Measurements from ENCODE around the gene GAP43.
A peak's percentile ranks its signal among the peaks of the same experiment; 100 is the strongest.

Gene GAP43

GRCh38 chr3:115627180-115628074, 4.1 kb downstream of the GAP43 start:
- DNase-seq = no peak

GRCh38 chr3:115628075-115628412, 4.7 kb downstream of the GAP43 start:
- no peak for DNase-seq

DNA sequence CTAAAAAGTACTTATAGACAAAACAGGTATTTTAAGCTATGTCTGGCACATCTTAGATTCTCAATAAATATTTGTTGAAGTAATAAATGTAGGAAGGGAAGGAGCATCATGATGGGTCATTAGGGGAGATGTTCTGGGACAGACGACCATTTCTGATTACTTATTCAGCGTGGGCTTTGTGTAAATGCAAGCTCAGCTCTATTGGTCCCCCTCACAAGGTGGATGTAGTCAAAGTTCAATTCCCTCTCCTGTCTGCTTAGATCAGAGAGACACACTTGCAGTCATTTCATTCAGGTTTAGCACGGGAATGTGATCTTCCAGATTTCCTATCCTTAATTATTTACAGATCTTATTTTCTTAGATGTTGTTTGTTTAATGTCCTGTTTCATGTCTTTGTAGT, 7.5 kb downstream of the GAP43 start:
- no peak for DNase-seq

GRCh38 chr3:115632026-115632425, 8.7 kb downstream of the GAP43 start:
- DNase-seq = no peak

- DNase-seq = no peak
Measured at GRCh38 chr3:115633467-115633866, 10.2 kb downstream of the GAP43 start.

DNA sequence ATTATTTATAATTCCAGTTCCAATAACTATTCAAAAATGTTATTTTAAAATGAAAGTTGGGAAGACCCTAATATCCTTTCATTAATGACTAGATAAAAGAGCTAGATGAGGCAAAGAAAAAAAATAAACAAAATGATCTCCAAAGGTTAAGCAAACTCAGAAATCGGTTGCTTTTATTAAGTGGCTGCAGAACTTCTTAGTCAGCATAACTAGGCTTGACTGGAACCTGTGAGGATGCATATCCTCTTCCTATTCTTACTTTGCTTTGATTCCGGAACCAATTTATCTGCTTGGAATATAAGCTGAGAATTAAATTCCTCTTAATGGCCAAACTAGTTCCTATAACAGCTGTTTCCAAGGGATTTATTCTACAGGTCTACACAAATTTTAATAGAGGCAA, 10.7 kb downstream of the GAP43 start:
- no peak for DNase-seq

DNA sequence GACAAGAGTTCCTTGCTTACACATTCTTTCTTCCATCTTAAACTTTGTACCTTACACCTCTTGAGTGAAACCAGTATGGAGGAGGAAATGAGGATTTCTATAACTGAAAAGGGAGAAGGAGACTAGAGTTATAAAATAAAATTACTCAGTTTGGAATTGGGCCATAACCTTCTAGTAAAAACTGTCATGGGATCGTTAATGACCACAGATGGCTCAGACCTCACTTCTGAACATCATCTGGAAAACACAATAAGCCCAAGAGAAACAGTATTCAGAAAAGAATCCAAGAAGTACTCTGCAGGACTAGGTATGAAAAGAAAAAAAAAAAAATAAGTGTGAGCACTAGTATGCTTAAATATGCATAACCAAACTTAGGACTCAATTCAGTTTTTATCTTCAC, 12.1 kb downstream of the GAP43 start:
- no peak for DNase-seq

GRCh38 chr3:115638241-115638640, 14.9 kb downstream of the GAP43 start:
- DNase-seq = no peak

DNA sequence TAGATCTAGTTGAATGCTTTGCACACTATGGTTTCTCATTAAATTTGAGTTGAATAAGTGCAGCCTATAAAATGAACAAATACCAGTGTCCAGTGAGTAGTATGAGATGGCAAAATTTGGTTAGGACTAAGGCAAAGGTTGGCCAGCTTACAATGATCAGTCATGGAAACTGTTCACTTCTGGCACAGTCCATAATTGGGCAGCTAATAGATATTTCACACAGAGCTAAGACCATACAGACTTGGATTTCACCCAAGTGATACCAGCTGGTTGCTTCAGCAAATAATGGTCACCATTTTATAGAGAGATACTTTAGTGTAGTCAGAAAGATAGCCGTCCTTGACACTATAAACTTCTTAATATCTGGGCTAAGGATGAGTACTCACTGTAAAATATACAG, 15.7 kb downstream of the GAP43 start:
- DNase-seq = no peak

GRCh38 chr3:115644391-115644790, 21.1 kb downstream of the GAP43 start:
- no peak for DNase-seq

DNA sequence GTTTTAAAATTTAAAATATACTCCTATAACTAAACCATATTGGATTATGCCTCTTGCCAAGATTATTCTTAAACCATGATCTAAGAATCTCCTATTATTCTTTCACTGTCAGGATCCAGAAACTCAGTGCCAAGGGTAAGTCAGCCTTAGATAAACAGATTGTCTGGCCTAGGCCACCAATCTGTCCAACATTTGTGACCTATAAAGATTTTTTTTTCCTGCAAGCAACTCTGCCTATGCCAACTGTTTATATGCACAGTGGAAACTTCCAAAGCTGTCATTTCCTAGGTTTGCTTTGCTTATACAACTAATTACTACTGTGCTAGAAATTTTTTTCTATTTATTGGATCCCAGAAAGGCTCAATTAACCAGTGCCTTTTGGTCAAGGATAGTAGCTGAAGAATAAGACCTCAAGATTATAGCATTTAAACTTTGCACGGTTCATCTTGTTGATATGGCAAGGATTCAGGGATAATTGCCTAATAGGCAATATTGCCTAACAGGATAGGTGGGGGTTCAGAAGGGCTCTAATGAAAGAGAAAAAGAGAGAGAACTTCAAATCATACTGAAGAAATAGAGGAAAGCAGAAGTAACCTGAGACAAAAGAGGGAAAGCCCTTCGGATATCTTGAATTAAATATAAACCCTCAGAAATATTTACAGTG, 22.8 kb downstream of the GAP43 start:
- DNase-seq = no peak

- no peak for DNase-seq
Measured at GRCh38 chr3:115648559-115648958, 25.2 kb downstream of the GAP43 start.

GRCh38 chr3:115651087-115651486, 27.8 kb downstream of the GAP43 start:
- no peak for DNase-seq

DNA sequence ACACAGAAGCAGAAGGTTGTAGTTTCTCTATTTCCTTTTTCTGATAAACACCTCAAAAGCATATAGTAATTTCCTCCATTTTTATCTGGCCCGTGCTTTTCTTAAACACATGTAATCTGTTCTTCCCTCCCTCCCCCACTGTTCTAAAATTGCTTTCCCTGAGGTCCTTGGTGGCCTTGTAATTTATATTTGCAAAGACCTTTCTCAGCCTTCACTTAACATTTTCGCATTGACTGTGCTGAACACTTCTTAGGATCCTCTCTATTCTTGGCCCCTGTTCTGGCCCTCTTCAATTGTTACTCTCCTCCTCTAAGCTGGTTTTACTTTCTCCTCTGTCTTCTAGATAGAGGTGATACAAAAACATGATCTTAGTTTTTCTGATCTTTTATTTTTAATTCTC, 28.3 kb downstream of the GAP43 start:
- DNase-seq = no peak

DNA sequence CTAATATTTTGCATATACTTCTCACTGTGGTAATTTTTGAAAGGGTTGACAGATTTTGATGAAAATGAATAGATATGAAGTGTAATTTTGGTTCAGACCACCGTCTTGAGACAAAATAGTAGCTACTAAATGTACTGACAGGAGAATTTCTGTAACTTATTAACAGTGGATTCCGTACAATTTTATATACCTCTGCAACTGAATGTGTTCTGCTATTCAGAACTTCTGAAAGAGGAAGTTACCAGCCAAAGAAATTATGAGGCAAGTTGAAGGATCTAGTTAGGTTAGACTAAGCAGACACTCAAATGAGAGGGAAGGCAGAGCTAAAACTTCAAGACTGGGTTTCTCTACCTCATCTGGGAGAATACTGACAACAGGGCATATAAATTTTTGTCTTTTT, 29.4 kb downstream of the GAP43 start:
- no peak for DNase-seq

GRCh38 chr3:115655761-115656282, 32.5 kb downstream of the GAP43 start:
- no peak for DNase-seq

- no peak for DNase-seq
Measured at GRCh38 chr3:115657168-115657567, 33.9 kb downstream of the GAP43 start.

- no peak for DNase-seq
Measured at GRCh38 chr3:115658032-115658336, 34.7 kb downstream of the GAP43 start.

GRCh38 chr3:115658337-115659181, 35.2 kb downstream of the GAP43 start:
- DNase-seq = peak; percentile 77

- DNase-seq = no peak
Measured at GRCh38 chr3:115659253-115660220, 36.2 kb downstream of the GAP43 start.

GRCh38 chr3:115660646-115661337, 37.5 kb downstream of the GAP43 start:
- no peak for DNase-seq

DNA sequence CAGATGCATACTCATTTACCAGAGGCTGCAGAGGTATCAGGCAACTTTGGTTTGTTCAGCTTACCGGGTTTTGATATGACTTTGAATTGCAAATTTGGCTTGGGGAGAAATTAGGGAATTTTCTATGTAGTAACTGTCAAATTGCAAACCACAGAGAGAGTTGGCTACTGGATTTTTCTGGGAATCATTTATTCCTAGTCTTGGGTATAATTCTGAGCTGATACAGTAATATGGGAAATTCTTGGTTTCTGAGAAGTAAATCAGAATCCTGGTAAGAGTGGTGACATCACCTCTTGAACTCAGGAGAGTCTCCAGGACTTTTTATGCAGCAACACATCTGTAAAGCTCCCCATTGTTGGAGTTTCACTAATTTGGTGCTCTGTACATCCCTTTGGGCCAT, 39.0 kb downstream of the GAP43 start:
- no peak for DNase-seq

All from activated CD4-positive, alpha-beta T cell treated with anti-CD3 and anti-CD28 coated beads for 48 hours (primary cell).